ENCODE results near the gene PAPSS1. TPM values are rescaled to one million over a fixed set of nuclear protein-coding genes. Genes with fewer than 3 reads are reported as not detected.

PAPSS1 gene
- total and polyA plus RNA-seq, 10 donors = 22.7 to 73.8 (median 26.8) TPM

GRCh38 chr4:107600436-107600835, 119.6 kb downstream of the PAPSS1 start:
- DNase-seq = no peak
- no peak overlapping the region for H3K27ac ChIP-seq
- H3K9me3 ChIP-seq = no peaks in the 10 kb centered on the region
- H3K4me3 ChIP-seq = no peak overlapping the region
- 61 to 86% (median 80%) methylated on average over 2 of the region's 2 CpGs for WGBS, 5 donors
- intact Hi-C loops (cut with DNase I; ENCODE audit: low total_unique reads) = no loop called here
- no peaks in the 10 kb centered on the region for H3K4me1 ChIP-seq
- H3K27me3 ChIP-seq (replicated peaks in 1 of 7) = no peaks in the 10 kb centered on the region
- TF ChIP-seq CTCF (IDR thresholded peaks at IDR 0.05 in 8 of 11, conservative IDR thresholded peaks at IDR 0.05 in 3 of 11) (no peak), POLR2AphosphoS5 (IDR thresholded peaks at IDR 0.05) (no peak), POLR2A (IDR thresholded peaks at IDR 0.05) (no peak)
- no peaks in the 10 kb centered on the region for H3K36me3 ChIP-seq

GRCh38 chr4:107599841-107600240, 120.2 kb downstream of the PAPSS1 start:
- intact Hi-C loops (cut with DNase I; ENCODE audit: low total_unique reads) = no loop called here
- TF ChIP-seq CTCF (IDR thresholded peaks at IDR 0.05 in 8 of 11, conservative IDR thresholded peaks at IDR 0.05 in 3 of 11) (no peak), POLR2A (IDR thresholded peaks at IDR 0.05) (no peak), POLR2AphosphoS5 (IDR thresholded peaks at IDR 0.05) (no peak)

GRCh38 chr4:107593230-107593629, 126.8 kb downstream of the PAPSS1 start:
- peaks cover 8 to 46% (median 27%) of the 10 kb centered on the region in 8 donors for H3K9me3 ChIP-seq
- TF ChIP-seq CTCF (IDR thresholded peaks at IDR 0.05 in 8 of 11, conservative IDR thresholded peaks at IDR 0.05 in 3 of 11) (no peak), POLR2AphosphoS5 (IDR thresholded peaks at IDR 0.05) (no peak), POLR2A (IDR thresholded peaks at IDR 0.05) (no peak)
- no peaks in the 10 kb centered on the region for H3K27me3 ChIP-seq (replicated peaks in 1 of 7)
- DNase-seq = no peak
- H3K27ac ChIP-seq = no peak overlapping the region
- no peak overlapping the region for H3K4me3 ChIP-seq
- intact Hi-C loops (cut with DNase I; ENCODE audit: low total_unique reads) = no loop called here
- 65 to 92% (median 81%) methylated on average over 1 of the region's 1 CpG for WGBS, 5 donors
- H3K36me3 ChIP-seq = no peaks in the 10 kb centered on the region
- H3K4me1 ChIP-seq = no peaks in the 10 kb centered on the region

More at GRCh38 chr4:107599841-107600240, 120.2 kb downstream of the PAPSS1 start:
- Histone ChIP-seq H3K27ac (no peak overlapping the region), H3K9me3 (peaks cover 0 to under 1% (median 0%) of the 10 kb centered on the region in 8 donors), H3K4me3 (no peak overlapping the region), H3K27me3 (replicated peaks in 1 of 7) (no peaks in the 10 kb centered on the region), H3K4me1 (no peaks in the 10 kb centered on the region), H3K36me3 (no peaks in the 10 kb centered on the region)
- 72 to 84% (median 79%) methylated on average over 3 of the region's 3 CpGs for WGBS, 5 donors
- no peak for DNase-seq

- no peak for DNase-seq
- Histone ChIP-seq H3K9me3 (peaks cover 9 to 53% (median 33%) of the 10 kb centered on the region in 8 donors), H3K36me3 (no peaks in the 10 kb centered on the region), H3K4me3 (no peak overlapping the region), H3K4me1 (no peaks in the 10 kb centered on the region), H3K27me3 (replicated peaks in 1 of 7) (no peaks in the 10 kb centered on the region), H3K27ac (no peak overlapping the region)
- intact Hi-C loops (cut with DNase I; ENCODE audit: low total_unique reads) = no loop called here
- 28 to 57% (median 42%) methylated on average over 2 of the region's 2 CpGs for WGBS, 5 donors
- TF ChIP-seq POLR2A (IDR thresholded peaks at IDR 0.05) = no peak
- TF ChIP-seq CTCF (IDR thresholded peaks at IDR 0.05 in 8 of 11, conservative IDR thresholded peaks at IDR 0.05 in 3 of 11) = no peak
- TF ChIP-seq POLR2AphosphoS5 (IDR thresholded peaks at IDR 0.05) = no peak
These were observed 127.5 kb downstream of the PAPSS1 start for GRCh38 chr4:107592519-107592918.
